Ovary (tissue), 3 donors: ENCODE measurements around the gene IRF1.

ENCODE experiments used
- CTCF ChIP-seq, 3 donors: fragments of 450-650 bp in 2 of 3; fragments of 200-600 bp in 1 of 3; IDR thresholded peaks; one replicate each; pipeline versions ENCODE4 v1.5.1 to v1.8.0; 2016 to 2022; ENCODE audit warnings: antibody characterized with exemption in 3 of 3, mild to moderate bottlenecking in 1 of 3
- EP300 ChIP-seq: sonication (generic); formaldehyde crosslinking; IDR thresholded peaks from one replicate; pipeline ENCODE4 v1.6.1; 2017; ENCODE audit warnings: antibody characterized with exemption
- donor health status: DM: no; HTN: no; CAD: no.

- TF ChIP-seq EP300 (no peak), CTCF (IDR thresholded peaks at IDR 0.05) (no peak)
These were observed 15.6 kb downstream of the IRF1 start for GRCh38 chr5:132474881-132475496.
